SK-N-SH (cell line): ENCODE results near the gene TBC1D2B.

Experiments used
- CTCF ChIP-seq: fragments of 200-600 bp; sonication (generic); IDR thresholded peaks from 2 replicates; pipeline ENCODE4 v1.6.1; 2017; ENCODE audit warnings: antibody characterized with exemption, mild to moderate bottlenecking, moderate library complexity
- EP300 ChIP-seq, 2 experiments: IDR thresholded peaks; 2 replicates each; pipeline versions ENCODE4 v1.4.0 to v1.6.1; 2012; ENCODE audit warnings: borderline replicate concordance in 1 of 2, low read depth in 1 of 2, low read length in 1 of 2
- SMC3 ChIP-seq: IDR thresholded peaks from 2 replicates; pipeline ENCODE4 v1.6.1; 2012; ENCODE audit warnings: low read depth, low read length, improper control_type of control experiment
- TAF1 ChIP-seq: IDR thresholded peaks from 2 replicates; pipeline ENCODE4 v1.6.1; 2012; ENCODE audit warnings: low read depth, mild to moderate bottlenecking, low read length, moderate library complexity, borderline replicate concordance

- TF ChIP-seq CTCF (no peak), EP300 (IDR thresholded peaks at IDR 0.05; ENCODE audit: borderline replicate concordance in 1 of 2, low read depth in 1 of 2, low read length in 1 of 2) (no peak), SMC3 (no peak), TAF1 (no peak)
Observed at GRCh38 chr15:77998592-77998991, 78.9 kb downstream of the TBC1D2B start.
